Muscle of leg (tissue), 11 donors: ENCODE measurements around the gene TRAIP. TPM values are rescaled to one million over a fixed set of nuclear protein-coding genes. Genes with fewer than 3 reads are reported as not detected.
A peak's percentile ranks its signal among the peaks of the same experiment; 100 is the strongest.

Source experiments
- DNase-seq: peaks from one replicate; pipeline ENCODE4 v3.0.0; 2013
- H3K27ac ChIP-seq: one replicate; pipeline ENCODE4 v1.5.1; 2013; ENCODE audit warnings: mild to moderate bottlenecking, low read length, control low read depth
- H3K27me3 ChIP-seq: one replicate; pipeline ENCODE4 v1.6.1; 2013; ENCODE audit warnings: low read length; ENCODE audit not compliant: control insufficient read depth, insufficient read depth
- H3K36me3 ChIP-seq: one replicate; pipeline ENCODE4 v1.6.1; 2013; ENCODE audit warnings: low read length; ENCODE audit not compliant: control insufficient read depth, insufficient read depth
- H3K4me1 ChIP-seq: one replicate; pipeline ENCODE4 v1.6.1; 2013; ENCODE audit warnings: low read length; ENCODE audit not compliant: control insufficient read depth, insufficient read depth
- H3K4me3 ChIP-seq: one replicate; pipeline ENCODE4 v1.5.1; 2013; ENCODE audit warnings: low read length, control low read depth
- H3K9me3 ChIP-seq: replicated peaks from 2 replicates; pipeline ENCODE4 v1.6.1; 2013; ENCODE audit warnings: low read depth, low read length; ENCODE audit not compliant: control insufficient read depth
- WGBS: methylation state at CpG from one replicate; pipeline ENCODE4 v1.1.5; 2013; ENCODE audit warnings: missing lambda C conversion rate; ENCODE audit not compliant: insufficient coverage; 5-methylcytosine and 5-hydroxymethylcytosine counted together
- polyA plus RNA-seq, 8 donors: library from polyadenylated mRNA; unstranded; fragments of 120-200 nt; gene quantifications; one replicate each; pipeline versions ENCODE4 v1.2.1 to v1.2.3, GENCODE V29; 2013; ENCODE audit warnings: inconsistent platforms in 1 of 8, low replicate concordance in 1 of 8; ENCODE audit not compliant: insufficient read length in 8 of 8, insufficient read depth in 1 of 8
- total RNA-seq: library from RNA; stranded (reverse); fragments of 120-200 nt; gene quantifications from one replicate; pipeline ENCODE4 v1.2.4, GENCODE V29; 2013

The TRAIP gene
- total and polyA plus RNA-seq, 9 donors: 3.8 to 6.7 (median 5.3) TPM

DNA sequence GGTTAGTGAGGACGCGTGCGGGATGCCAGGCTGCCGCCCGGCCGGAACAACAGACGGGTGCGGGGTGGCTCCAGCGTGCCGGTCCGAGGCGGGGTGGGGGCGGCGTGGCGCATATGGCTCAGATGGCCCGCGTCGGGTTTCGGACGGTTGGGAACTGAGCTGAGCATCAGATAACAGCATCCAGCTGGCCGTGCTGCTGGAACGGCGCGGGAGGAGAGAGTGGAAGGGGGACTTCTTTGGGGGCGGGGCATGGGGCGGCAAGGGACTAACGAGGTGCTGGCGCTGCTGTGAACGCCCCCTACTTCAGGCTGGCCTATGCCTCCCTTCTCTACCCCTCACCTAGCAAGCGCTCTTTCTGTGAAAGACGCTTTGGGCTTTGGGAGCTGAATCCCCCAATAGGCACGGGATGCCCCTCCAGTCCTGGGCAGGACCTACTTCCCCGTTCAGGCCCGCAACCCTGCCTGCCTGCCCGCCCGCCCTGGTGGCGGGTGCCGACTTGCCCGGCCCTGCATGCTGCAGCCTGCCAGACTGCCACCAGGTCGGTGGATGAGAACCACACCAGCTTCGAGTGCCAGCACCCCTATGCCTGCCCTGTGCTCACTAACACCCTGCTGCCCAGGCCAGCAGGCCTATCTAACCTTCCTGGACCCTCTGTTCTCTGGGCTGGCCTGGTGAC is 52.8 kb downstream of the TRAIP start:
- H3K4me1 ChIP-seq: peaks cover 48% of the 10 kb centered on the region
- peak overlapping the region; percentile 99 for H3K27ac ChIP-seq
- 1% methylated on average over 32 of the region's 41 CpGs for WGBS
- H3K27me3 ChIP-seq: peaks cover 7% of the 10 kb centered on the region
- H3K36me3 ChIP-seq: peaks cover 13% of the 10 kb centered on the region
- peak overlapping the region; percentile 96 for H3K4me3 ChIP-seq
- peak; percentile 85 for DNase-seq
- no peaks in the 10 kb centered on the region for H3K9me3 ChIP-seq

DNA sequence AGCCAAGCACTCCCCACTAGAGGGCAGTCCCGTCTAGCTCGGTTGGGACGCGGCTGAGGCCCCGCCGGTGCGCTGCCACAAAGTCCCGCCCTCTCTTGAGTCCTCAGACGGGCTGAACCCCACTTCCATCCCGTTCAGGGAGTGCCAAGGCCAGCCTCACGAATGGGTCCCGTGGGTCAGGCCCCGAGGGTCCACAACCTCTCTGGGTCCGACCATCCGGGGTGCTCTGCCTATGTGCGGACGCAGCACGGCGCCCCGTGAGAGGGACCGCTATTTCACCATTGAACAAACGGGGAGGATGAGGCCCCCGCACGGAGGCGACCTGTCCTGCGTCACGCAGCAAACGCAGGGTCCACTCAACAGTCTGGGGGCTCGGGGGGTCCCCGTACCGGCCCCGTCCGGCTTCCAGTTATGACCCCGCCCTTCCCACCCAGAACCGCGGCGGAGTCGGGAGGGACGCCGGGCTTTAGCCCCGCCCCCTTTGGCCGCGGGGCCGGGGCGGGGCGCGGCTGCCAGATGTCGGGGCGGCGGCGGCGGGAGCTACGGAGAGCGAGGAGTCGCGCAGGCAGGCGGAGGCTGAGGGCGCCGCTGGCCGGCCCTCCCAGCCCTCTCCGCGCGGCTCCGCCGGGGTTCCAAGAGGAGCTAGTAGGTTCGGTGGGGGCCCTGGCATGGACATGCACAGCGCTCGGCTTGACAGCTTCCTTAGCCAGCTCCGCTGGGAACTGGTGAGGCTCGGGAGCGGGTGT is 53.5 kb downstream of the TRAIP start, which contains the start of gene INKA1:
Gene INKA1, plus strand, starts transcription at position 543 of the 746 bp plus-strand sequence. Its CDS starts 132 bp downstream, at position 675.
- Histone ChIP-seq H3K36me3 (peaks cover 11% of the 10 kb centered on the region), H3K27me3 (peaks cover 7% of the 10 kb centered on the region), H3K9me3 (no peaks in the 10 kb centered on the region), H3K4me3 (peak within 1 kb of the TSS; percentile 96), H3K4me1 (peaks cover 44% of the 10 kb centered on the region), H3K27ac (peak within 1 kb of the TSS; percentile 99)
- under 1% methylated on average over 71 of the region's 71 CpGs for WGBS
- peak; percentile 95 for DNase-seq

DNA sequence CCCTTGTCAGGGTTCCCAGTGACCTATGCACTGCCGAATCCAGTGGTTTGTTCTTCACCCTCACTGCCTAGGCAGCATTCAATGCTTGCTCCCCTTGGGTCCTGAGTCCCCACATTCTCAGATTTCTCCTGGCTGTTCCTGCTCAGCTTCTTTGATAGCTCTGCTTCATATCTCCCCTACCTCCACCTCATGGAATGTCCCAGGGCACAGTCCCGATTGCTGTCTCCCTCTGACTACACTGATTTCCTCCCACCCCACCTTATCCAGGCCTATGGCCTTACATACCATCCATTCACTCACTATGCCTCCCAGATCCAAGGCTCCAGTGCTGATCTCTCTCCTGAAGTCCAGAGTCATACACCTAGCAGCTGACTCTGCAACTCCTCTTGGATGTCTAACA is 55.2 kb downstream of the TRAIP start:
- peaks cover 28% of the 10 kb centered on the region for H3K4me1 ChIP-seq
- H3K4me3 ChIP-seq: no peak overlapping the region
- 74% methylated on average over 2 of the region's 2 CpGs for WGBS
- peaks cover 7% of the 10 kb centered on the region for H3K27me3 ChIP-seq
- H3K36me3 ChIP-seq: peaks cover 11% of the 10 kb centered on the region
- H3K9me3 ChIP-seq: no peaks in the 10 kb centered on the region
- no peak for DNase-seq
- H3K27ac ChIP-seq: no peak overlapping the region

DNA sequence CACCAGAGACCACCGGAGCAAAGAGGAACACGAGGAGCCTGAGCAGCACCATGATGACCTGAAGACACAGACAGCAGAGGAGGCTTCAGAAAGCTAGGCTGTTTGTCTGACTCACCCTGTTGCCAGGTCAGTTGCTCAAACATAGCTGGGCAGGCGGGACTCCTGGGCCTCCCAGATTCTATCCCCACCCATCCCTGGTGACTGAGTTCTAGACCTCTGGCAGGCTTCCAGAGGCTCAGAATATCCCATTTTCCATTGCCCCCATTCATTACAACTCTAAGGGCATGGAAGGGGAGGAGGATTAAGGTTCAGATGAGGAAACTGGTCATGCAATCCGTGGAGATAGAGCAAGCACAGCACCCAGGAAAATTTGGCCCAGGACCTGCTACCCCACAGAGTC is 56.6 kb downstream of the TRAIP start, which contains the start of gene CDHR4:
Gene CDHR4, minus strand, starts transcription at position 113 of the 400 bp plus-strand sequence. Its CDS starts 61 bp downstream, at position 52.
- H3K4me1 ChIP-seq: peaks cover 15% of the 10 kb centered on the region
- no peak within 1 kb of the TSS for H3K4me3 ChIP-seq
- 46% methylated on average over 2 of the region's 4 CpGs for WGBS
- H3K9me3 ChIP-seq: no peaks in the 10 kb centered on the region
- H3K36me3 ChIP-seq: peaks cover 3% of the 10 kb centered on the region
- no peak for DNase-seq
- H3K27ac ChIP-seq: no peak within 1 kb of the TSS
- peaks cover 7% of the 10 kb centered on the region for H3K27me3 ChIP-seq

DNA sequence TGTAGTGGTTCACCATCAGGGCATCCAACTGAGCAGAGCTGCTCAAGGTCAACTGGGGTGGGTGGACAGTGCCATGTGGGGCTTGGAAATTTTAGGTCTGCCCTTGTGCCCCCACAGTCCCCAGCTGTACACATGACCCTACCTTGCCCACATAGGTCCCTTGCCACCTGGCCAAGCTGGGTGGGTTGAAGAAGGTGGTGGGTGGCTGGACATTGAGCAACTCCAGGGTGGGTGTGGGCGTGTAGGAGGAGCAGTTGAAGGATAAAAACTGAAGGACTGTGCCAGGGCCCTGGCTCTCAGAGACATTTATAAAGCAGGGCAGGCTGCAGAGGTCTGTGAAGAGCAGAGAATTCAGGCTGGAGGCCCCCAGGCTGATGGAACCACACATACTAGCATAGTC is 57.3 kb downstream of the TRAIP start:
- Histone ChIP-seq H3K9me3 (no peaks in the 10 kb centered on the region), H3K27ac (no peak overlapping the region), H3K4me1 (peaks cover 8% of the 10 kb centered on the region), H3K27me3 (peaks cover 7% of the 10 kb centered on the region), H3K4me3 (no peak overlapping the region), H3K36me3 (no peaks in the 10 kb centered on the region)
- no peak for DNase-seq
- 63% methylated on average over 1 of the region's 1 CpG for WGBS

DNA sequence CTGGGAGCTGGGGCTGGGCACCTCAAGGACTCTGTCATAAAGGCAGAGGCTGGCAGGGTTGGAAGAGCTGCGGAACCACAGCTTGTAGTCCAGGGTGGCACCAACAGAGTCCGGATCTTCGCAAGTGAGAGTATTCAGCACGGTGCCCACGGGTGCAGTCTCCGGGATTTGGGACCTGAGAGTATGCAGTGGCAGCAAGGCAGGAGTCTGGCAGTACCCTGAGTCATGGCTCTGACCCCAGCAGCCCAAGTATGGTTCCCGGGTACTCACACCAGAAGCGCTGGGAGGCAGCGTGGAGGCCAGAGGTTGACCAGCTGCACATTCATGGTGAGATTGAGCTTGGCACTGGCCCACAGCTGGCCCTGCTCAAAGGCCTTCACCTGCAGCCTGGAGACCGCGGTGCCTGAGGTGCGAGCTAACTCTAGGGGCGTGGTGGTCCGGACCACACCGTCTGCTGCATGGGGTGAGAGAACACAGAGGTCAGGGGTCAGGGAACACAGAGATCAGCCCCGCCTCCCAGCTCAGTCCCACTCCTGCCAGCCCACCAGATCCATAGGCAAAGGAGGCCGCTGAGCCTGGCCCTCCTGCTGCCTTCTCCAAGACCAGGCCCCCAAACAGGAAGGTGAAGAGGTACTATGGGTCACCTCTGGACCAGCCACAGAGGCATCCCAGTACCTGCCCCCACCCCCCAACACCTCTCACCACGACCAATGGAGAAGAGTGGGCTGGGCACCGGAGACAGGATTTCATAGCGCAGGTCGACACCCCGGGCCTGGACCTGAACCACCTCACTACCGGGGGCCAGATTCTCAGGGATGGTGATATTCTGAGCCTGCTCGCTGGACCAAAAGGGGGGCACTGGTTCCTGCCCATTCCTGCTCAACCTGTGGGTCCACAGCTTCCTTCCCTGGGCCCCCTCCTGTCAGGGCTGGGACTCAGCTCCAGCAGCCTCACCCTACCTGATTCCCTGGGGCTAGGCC is 61.1 kb downstream of the TRAIP start:
- WGBS: 73% methylated on average over 22 of the region's 24 CpGs
- no peak for DNase-seq
- Histone ChIP-seq H3K36me3 (no peaks in the 10 kb centered on the region), H3K27ac (no peak overlapping the region), H3K9me3 (no peaks in the 10 kb centered on the region), H3K4me3 (no peak overlapping the region), H3K4me1 (no peaks in the 10 kb centered on the region), H3K27me3 (peaks cover 3% of the 10 kb centered on the region)

DNA sequence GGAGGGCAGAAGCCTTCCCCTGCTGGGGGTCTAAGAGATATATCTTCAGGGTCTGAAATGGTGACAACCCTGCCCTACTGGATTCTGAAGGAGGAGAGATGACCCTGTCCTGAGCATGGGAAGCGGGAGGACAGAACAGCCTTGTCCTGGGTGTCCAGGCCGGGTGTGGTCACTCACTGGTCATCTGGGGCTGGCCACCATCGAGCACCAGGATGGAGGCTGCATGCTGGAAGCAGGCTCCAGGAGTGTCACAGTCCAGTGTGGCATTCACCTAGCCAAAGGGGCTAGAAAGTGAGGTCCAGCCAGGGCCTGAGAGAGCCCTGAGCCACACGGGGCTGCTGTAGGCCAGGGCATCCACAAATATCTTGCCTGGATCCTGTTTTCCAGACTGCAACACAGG is 61.9 kb downstream of the TRAIP start:
- H3K4me3 ChIP-seq: no peak overlapping the region
- H3K27ac ChIP-seq: no peak overlapping the region
- WGBS: 72% methylated on average over 4 of the region's 4 CpGs
- no peaks in the 10 kb centered on the region for H3K27me3 ChIP-seq
- no peak for DNase-seq
- H3K4me1 ChIP-seq: no peaks in the 10 kb centered on the region
- H3K36me3 ChIP-seq: no peaks in the 10 kb centered on the region
- no peaks in the 10 kb centered on the region for H3K9me3 ChIP-seq

DNA sequence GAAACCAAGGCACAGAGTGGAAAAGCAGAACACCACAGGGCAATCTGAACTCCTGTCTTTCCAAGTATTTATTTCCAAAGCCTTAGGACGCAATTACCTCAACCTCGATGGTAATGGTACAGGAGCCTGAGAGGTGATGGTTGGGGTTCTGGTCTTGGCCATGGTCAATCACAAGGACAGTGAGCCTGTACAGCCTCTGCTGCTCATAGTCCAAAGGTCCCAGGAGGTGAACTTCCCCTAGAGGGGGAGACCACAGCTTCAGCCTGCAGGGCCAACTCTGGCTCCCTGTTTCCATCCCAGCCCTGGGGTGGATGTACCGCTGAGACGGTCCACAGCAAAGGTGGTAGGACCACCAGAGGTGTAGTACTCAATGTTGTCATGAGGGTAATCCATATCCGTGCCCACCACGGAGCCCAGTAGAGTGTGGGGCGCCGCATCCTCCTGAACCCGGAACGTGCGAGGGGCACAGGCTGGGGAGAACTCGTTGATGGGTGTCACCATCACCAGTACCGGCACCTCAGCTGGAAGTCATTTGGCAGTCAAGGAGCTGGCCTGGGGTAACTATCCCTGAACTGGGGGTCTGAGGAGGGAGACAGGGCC is 62.8 kb downstream of the TRAIP start:
- no peak for DNase-seq
- no peaks in the 10 kb centered on the region for H3K36me3 ChIP-seq
- H3K9me3 ChIP-seq: no peaks in the 10 kb centered on the region
- no peak overlapping the region for H3K4me3 ChIP-seq
- H3K27ac ChIP-seq: no peak overlapping the region
- WGBS: 92% methylated on average over 11 of the region's 13 CpGs
- H3K4me1 ChIP-seq: no peaks in the 10 kb centered on the region
- H3K27me3 ChIP-seq: no peaks in the 10 kb centered on the region

DNA sequence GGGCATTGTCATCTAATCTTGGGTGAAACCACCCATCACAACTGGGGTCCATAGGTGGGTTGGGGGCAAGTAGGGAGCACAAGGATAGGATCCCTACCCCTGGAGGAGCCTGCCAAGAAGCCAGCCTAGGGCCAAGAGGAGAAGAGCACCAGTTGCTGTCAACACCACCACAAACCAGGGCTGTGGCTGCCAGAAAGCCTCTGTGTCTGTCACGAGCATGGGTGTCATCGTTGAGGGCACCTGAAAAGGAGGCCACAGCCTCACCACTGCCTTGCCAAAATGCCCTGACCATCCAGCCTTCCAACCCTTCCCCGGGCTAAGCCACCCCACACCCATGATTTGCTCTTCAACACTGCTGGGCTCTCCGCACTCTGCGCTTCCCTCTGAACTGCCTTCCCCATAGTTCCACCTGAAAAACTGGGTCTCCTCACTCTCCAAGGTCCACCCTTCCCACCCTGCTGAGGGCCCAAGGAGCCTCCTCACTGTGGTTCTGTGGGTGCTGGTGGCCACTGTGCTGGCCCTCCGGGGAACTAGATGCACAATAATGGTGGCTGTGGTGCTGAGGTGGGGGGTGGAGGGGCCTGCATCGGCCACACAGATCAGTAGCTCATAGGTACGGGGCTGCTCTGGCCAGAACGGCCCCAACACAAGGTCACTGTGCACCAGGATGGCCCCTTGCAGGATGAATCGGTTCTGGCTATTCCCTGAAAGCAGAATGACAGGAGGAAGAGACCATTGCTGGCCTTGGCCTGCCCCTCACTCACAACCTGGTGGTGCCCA is 63.8 kb downstream of the TRAIP start:
- 92% methylated on average over 9 of the region's 10 CpGs for WGBS
- Histone ChIP-seq H3K4me3 (no peak overlapping the region), H3K36me3 (no peaks in the 10 kb centered on the region), H3K9me3 (no peaks in the 10 kb centered on the region), H3K4me1 (no peaks in the 10 kb centered on the region), H3K27me3 (no peaks in the 10 kb centered on the region), H3K27ac (no peak overlapping the region)
- no peak for DNase-seq
